Parathyroid adenoma (tissue), 2 donors: ENCODE results near the gene MYLK.

ENCODE experiments used
- H2AFZ ChIP-seq: fragments of 300-600 bp; sonication (generic); one replicate; pipeline ENCODE4 v1.7.0; 2017; ENCODE audit warnings: antibody characterized with exemption, mild to moderate bottlenecking
- H3K27ac ChIP-seq: fragments of 300-600 bp; sonication (generic); one replicate; pipeline ENCODE4 v1.7.0; 2017
- H3K27me3 ChIP-seq: fragments of 300-600 bp; sonication (generic); one replicate; pipeline ENCODE4 v1.7.0; 2017; ENCODE audit warnings: low read length; ENCODE audit not compliant: control insufficient read depth, insufficient read depth
- H3K36me3 ChIP-seq: fragments of 300-600 bp; sonication (generic); one replicate; pipeline ENCODE4 v1.7.0; 2017; ENCODE audit warnings: low read length; ENCODE audit not compliant: control insufficient read depth, insufficient read depth
- H3K4me1 ChIP-seq: fragments of 300-600 bp; sonication (generic); one replicate; pipeline ENCODE4 v1.7.0; 2017; ENCODE audit warnings: control low read depth
- H3K4me2 ChIP-seq: fragments of 300-600 bp; sonication (generic); one replicate; pipeline ENCODE4 v1.7.0; 2017; ENCODE audit warnings: low read length
- H3K4me3 ChIP-seq: fragments of 300-600 bp; sonication (generic); one replicate; pipeline ENCODE4 v1.7.0; 2017; ENCODE audit warnings: low read depth, low read length
- H3K79me2 ChIP-seq: fragments of 300-600 bp; sonication (generic); one replicate; pipeline ENCODE4 v1.7.0; 2017; ENCODE audit warnings: control low read depth
- H3K9ac ChIP-seq: fragments of 300-600 bp; sonication (generic); one replicate; pipeline ENCODE4 v1.7.0; 2017; ENCODE audit warnings: mild to moderate bottlenecking
- H3K9me3 ChIP-seq: fragments of 300-600 bp; sonication (generic); one replicate; pipeline ENCODE4 v1.7.0; 2017; ENCODE audit warnings: low read length; ENCODE audit not compliant: control insufficient read depth
- TF ChIP-seq, protein P1 (sequence below): fragments of 300-600 bp; sonication (generic); IDR thresholded peaks from one replicate; pipeline ENCODE4 v1.7.0; 2017; ENCODE audit warnings: antibody characterized with exemption, mild to moderate bottlenecking
- donor health status: primary hyperparathyroidism.

MYLK gene

DNA sequence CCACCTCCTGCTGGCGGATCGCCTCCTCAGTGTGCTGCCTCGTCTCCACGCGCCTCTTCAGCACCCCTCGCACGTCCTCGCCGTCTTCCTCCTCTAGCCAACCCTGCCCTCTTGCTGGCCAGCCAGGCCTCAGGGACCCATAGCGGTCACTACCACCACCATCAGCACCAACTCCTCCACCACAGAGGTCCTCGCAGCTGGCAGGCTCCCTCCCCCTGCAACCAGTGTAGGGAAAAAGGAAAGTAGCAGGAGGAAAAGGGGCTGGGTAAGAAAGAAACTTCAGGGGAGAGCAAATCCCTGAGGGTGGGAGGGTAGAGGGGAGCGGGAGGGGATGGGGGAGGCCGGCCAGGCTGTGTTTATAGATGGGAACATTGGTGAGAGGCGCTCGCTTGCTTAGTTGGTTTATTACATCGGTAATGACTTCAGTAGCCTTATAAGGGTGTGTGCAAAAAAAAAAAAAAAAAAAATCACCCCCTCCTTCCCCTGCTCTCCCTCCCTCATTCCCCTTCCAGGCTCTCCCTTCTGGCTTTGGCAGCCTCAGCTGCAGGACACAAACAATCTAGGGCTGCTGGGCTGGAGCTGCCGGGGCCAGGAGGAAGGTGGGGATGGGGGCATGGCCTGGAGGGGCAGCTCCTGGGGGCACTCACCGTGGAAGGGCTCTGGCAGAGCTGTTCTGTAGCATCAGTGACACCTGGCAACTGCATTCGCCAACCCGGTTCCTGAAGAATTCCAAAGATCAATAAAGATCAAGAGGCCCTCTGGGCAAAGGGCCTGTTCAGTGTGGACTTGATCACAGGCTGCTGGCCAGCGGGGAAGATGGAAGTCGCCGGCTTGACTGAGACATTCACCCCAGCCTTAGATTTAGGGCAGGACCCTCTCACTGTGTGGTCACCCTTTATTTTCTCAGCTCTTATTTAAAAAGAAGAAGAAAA is 183.1 kb downstream of the MYLK start:
- Histone ChIP-seq H3K27ac (no peak overlapping the region), H3K9ac (no peak overlapping the region), H3K4me1 (no peaks in the 10 kb centered on the region)

DNA sequence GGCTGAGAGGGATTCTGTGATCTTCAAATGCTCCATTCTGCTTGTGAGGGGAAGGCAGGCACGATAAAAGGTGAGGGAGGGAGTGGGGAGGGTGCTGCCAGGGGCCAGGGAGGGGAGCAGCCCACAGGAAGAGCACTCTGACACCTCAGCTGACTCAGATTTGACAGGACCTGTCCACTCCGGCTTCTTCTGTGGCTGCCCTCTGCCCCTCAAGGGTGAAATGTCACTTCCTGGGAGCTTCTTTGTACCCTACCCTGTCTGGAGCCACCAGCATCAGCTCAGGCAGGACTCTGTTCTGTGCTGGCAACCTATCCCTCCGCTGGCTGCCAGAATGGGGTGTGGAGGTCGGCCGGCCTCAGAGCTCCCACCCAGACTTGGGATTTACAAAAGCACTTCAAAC is 185.3 kb downstream of the MYLK start:
- no peak overlapping the region for H3K9ac ChIP-seq
- H3K4me2 ChIP-seq = no peak overlapping the region
- TF ChIP-seq, protein P1, sequence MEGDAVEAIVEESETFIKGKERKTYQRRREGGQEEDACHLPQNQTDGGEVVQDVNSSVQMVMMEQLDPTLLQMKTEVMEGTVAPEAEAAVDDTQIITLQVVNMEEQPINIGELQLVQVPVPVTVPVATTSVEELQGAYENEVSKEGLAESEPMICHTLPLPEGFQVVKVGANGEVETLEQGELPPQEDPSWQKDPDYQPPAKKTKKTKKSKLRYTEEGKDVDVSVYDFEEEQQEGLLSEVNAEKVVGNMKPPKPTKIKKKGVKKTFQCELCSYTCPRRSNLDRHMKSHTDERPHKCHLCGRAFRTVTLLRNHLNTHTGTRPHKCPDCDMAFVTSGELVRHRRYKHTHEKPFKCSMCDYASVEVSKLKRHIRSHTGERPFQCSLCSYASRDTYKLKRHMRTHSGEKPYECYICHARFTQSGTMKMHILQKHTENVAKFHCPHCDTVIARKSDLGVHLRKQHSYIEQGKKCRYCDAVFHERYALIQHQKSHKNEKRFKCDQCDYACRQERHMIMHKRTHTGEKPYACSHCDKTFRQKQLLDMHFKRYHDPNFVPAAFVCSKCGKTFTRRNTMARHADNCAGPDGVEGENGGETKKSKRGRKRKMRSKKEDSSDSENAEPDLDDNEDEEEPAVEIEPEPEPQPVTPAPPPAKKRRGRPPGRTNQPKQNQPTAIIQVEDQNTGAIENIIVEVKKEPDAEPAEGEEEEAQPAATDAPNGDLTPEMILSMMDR = no peak
- no peaks in the 10 kb centered on the region for H3K27me3 ChIP-seq
- H3K79me2 ChIP-seq = no peaks in the 10 kb centered on the region
- no peak overlapping the region for H3K4me3 ChIP-seq
- H2AFZ ChIP-seq = no peak overlapping the region
- no peaks in the 10 kb centered on the region for H3K9me3 ChIP-seq
- no peaks in the 10 kb centered on the region for H3K36me3 ChIP-seq
- no peaks in the 10 kb centered on the region for H3K4me1 ChIP-seq
- no peak overlapping the region for H3K27ac ChIP-seq

More for the DNA sequence above, 183.1 kb downstream of the MYLK start:
- Histone ChIP-seq H3K36me3 (no peaks in the 10 kb centered on the region), H2AFZ (no peak overlapping the region), H3K79me2 (no peaks in the 10 kb centered on the region), H3K4me3 (no peak overlapping the region), H3K27me3 (no peaks in the 10 kb centered on the region), H3K9me3 (no peaks in the 10 kb centered on the region), H3K4me2 (no peak overlapping the region)
- TF ChIP-seq, protein P1 = no peak

DNA sequence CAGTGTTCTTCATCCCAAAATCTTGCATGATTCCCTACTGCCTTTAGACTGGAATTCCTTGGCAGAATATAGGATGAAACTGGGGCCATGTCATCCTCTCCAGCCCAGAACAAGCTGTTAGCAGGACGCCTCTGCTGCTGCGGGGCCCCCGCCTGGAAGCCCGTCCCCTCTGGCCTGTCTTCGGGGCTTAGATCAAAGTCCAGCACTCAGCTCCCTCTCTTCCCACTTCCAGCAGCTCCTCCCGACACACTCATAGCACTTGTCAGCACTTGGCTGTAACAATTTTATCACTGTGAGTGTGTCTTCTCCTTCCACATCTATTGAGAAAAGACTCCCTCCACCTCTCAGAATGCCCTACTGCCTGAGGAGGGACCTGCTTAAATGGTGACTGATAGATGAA is 187.3 kb downstream of the MYLK start:
- H3K27me3 ChIP-seq = no peaks in the 10 kb centered on the region
- no peaks in the 10 kb centered on the region for H3K36me3 ChIP-seq
- no peak overlapping the region for H2AFZ ChIP-seq
- H3K9me3 ChIP-seq = no peaks in the 10 kb centered on the region
- no peak overlapping the region for H3K9ac ChIP-seq
- TF ChIP-seq, protein P1 = no peak
- no peak overlapping the region for H3K4me3 ChIP-seq
- no peak overlapping the region for H3K27ac ChIP-seq
- no peak overlapping the region for H3K4me2 ChIP-seq
- H3K79me2 ChIP-seq = no peaks in the 10 kb centered on the region
- H3K4me1 ChIP-seq = no peaks in the 10 kb centered on the region

DNA sequence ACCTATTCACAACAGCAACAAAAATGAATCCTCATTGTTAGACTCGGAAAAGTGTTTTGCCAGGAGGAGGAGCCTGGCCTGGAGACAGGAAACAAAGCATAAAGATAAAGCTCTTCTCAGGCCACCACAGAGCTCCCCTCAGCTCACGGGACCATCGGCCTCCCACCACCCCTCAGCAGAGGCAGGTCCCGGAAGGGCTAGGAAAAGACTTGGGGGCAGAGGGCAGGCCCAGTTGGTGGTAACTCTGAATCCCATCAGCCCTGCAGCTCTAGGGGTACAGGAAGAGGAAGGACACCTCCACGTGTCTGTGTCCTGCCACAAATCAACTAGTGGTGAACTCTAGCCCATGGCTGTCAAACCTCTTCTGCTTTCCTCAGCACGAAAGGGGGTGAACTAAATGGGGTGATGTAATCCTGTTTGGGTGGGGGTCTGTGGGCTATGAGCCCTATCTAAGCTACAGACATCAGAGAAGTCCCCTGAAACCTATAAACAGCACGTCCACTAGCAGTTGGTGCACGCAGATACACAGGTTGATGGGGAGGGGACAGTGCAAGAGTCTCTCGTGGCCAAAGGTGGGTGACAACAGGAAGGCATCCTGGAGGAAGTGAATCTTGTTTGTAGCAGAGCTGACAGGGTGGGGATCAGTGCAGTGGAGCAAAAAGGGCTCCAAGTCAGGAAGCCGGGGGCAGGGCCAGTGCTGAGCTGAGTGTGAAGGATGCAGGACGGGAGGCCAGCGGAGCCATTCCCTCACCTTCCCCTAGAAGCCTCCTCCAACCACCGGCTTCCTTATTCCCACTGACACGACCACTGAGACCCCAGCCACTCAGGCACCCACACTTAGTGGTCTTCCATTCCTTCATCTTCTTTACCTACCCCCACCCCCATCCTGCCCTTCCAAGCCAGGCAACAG is 188.1 kb downstream of the MYLK start:
- TF ChIP-seq, protein P1 = no peak
- no peaks in the 10 kb centered on the region for H3K36me3 ChIP-seq
- peak overlapping the region; percentile 55 for H3K27ac ChIP-seq
- H2AFZ ChIP-seq = no peak overlapping the region
- no peaks in the 10 kb centered on the region for H3K4me1 ChIP-seq
- no peak overlapping the region for H3K9ac ChIP-seq
- no peak overlapping the region for H3K4me3 ChIP-seq
- no peaks in the 10 kb centered on the region for H3K9me3 ChIP-seq
- H3K79me2 ChIP-seq = no peaks in the 10 kb centered on the region
- H3K27me3 ChIP-seq = no peaks in the 10 kb centered on the region
- H3K4me2 ChIP-seq = no peak overlapping the region
